ENCODE results near the gene MAGI3. TPM values are rescaled to one million over a fixed set of nuclear protein-coding genes. Genes with fewer than 3 reads are reported as not detected.
"Not testable (repeated sequence)": the region's sequence is repeated elsewhere in the genome, so short reads cannot be mapped to it uniquely, and the experiment has no call there.

Gene MAGI3
- polyA plus RNA-seq, 1 donor = 27.0 TPM

DNA sequence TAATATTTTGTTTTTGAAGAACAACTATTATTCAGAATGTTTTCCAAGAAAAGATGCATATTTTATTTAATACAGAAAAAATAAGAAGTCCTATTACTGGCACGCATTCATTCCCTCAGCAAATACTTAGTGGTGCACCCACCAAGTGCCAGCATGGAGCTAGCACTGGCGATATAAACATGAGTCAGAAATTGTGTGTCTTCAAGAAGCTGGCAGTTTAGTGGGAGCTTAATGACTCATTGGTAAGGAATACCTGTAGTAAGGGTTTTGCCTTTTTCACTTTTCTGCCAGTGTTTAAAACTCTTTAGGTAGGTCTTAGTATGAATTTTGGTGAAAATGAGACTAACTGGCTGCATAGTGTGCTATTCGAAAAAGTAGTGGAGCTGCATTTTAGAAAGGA is 6.3 kb downstream of the MAGI3 start:
- H3K4me1 ChIP-seq (ENCODE audit: control insufficient read depth, insufficient read depth, low read length) = no peaks in the 10 kb centered on the region
- WGBS (ENCODE audit: insufficient coverage, low lambda C conversion rate) = 100% methylated on average over 1 of the region's 3 CpGs
- H3K36me3 ChIP-seq (ENCODE audit: control insufficient read depth, insufficient read depth, low read length) = no peaks in the 10 kb centered on the region
- no peak overlapping the region for H3K4me3 ChIP-seq (ENCODE audit: low read length)
- H3K9me3 ChIP-seq (ENCODE audit: control insufficient read depth, low read depth, low read length) = no peaks in the 10 kb centered on the region
- DNase-seq = peak in 1 of 2 donors; percentile 45
- H3K27ac ChIP-seq (ENCODE audit: low read length) = peak overlapping the region; percentile 1
- H3K27me3 ChIP-seq (ENCODE audit: control insufficient read depth, insufficient read depth, low read length) = no peaks in the 10 kb centered on the region

DNA sequence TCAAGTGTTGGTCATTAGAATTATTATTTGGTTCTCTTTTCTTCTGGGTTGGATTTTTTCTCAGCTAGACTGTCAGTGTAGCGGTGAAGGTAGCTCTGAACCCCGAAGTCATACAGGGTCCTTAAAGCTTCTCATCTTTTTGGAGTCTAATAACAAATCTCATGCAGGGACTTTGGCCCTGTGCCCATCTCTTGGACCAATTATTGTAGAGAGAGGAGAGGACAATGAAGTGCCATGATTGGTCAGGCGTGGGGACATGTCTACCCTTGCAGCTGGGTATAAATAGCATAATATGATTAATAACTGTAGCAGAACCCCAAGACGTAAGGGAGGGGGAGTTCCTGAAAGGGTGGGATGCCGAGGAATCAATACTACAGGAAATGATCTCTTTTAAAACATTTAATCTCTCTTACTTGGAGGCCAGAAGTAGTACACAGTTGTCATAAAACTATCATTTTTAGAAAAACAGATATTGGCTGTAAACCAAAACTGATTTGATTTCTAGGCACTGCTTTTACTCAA is 8.8 kb downstream of the MAGI3 start:
- no CpG with 5 or more reads among the region's 5 CpGs for WGBS (ENCODE audit: insufficient coverage, low lambda C conversion rate)

DNA sequence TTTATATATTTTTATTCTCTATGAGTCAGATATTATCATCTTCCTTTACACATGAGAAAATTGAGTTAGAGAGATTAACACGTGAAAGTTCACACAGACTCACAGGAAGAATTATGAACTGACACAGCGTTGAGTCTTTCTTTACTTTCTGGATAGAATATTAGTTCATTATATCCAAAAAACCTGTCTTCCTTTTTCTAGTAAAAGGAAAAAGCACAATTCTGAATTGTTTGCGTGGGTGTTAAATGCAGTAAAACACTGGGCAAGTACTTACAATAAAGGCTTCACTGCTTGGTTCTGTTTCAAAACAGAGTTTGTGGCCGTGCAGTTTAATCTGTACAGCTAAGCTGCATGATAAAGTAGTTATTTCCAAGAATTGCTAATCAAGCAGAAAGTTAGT is 10.8 kb downstream of the MAGI3 start:
- no peak for DNase-seq
- Histone ChIP-seq H3K36me3 (ENCODE audit: control insufficient read depth, insufficient read depth, low read length) (peaks cover 3% of the 10 kb centered on the region), H3K9me3 (ENCODE audit: control insufficient read depth, low read depth, low read length) (no peaks in the 10 kb centered on the region), H3K4me1 (ENCODE audit: control insufficient read depth, insufficient read depth, low read length) (no peaks in the 10 kb centered on the region), H3K27ac (ENCODE audit: low read length) (no peak overlapping the region), H3K27me3 (ENCODE audit: control insufficient read depth, insufficient read depth, low read length) (no peaks in the 10 kb centered on the region), H3K4me3 (ENCODE audit: low read length) (no peak overlapping the region)
- WGBS (ENCODE audit: insufficient coverage, low lambda C conversion rate) = no CpG with 5 or more reads among the region's 4 CpGs

More for the DNA sequence above, 8.8 kb downstream of the MAGI3 start:
- H3K4me3 ChIP-seq (ENCODE audit: low read length) = no peak overlapping the region
- no peaks in the 10 kb centered on the region for H3K27me3 ChIP-seq (ENCODE audit: control insufficient read depth, insufficient read depth, low read length)
- no peak for DNase-seq
- H3K27ac ChIP-seq (ENCODE audit: low read length) = no peak overlapping the region
- no peaks in the 10 kb centered on the region for H3K4me1 ChIP-seq (ENCODE audit: control insufficient read depth, insufficient read depth, low read length)
- H3K36me3 ChIP-seq (ENCODE audit: control insufficient read depth, insufficient read depth, low read length) = peaks cover 3% of the 10 kb centered on the region
- no peaks in the 10 kb centered on the region for H3K9me3 ChIP-seq (ENCODE audit: control insufficient read depth, low read depth, low read length)

DNA sequence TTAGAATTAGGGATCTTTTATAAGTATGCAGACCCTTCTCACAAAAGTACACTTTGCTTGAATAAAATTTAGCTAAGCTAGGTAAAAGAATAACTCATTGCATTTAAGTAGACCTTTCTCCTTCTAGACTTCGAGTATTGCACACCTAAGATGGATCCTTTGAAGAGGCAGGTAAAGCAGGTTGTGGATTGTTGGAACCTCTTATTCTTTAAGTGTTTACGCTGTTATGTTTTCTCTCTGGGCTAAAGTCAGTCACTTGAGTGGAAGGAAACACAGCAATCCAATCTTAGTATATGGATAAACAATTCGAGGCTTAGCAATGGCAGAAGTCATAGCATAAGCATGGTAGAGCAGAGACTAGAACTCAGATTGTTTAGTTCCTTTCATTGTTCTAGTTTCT is 11.4 kb downstream of the MAGI3 start:
- Histone ChIP-seq H3K4me1 (ENCODE audit: control insufficient read depth, insufficient read depth, low read length) (no peaks in the 10 kb centered on the region), H3K4me3 (ENCODE audit: low read length) (no peak overlapping the region), H3K9me3 (ENCODE audit: control insufficient read depth, low read depth, low read length) (no peaks in the 10 kb centered on the region), H3K27ac (ENCODE audit: low read length) (no peak overlapping the region), H3K27me3 (ENCODE audit: control insufficient read depth, insufficient read depth, low read length) (no peaks in the 10 kb centered on the region), H3K36me3 (ENCODE audit: control insufficient read depth, insufficient read depth, low read length) (peaks cover 3% of the 10 kb centered on the region)
- no peak for DNase-seq
- 80% methylated on average over 2 of the region's 3 CpGs for WGBS (ENCODE audit: insufficient coverage, low lambda C conversion rate)

DNA sequence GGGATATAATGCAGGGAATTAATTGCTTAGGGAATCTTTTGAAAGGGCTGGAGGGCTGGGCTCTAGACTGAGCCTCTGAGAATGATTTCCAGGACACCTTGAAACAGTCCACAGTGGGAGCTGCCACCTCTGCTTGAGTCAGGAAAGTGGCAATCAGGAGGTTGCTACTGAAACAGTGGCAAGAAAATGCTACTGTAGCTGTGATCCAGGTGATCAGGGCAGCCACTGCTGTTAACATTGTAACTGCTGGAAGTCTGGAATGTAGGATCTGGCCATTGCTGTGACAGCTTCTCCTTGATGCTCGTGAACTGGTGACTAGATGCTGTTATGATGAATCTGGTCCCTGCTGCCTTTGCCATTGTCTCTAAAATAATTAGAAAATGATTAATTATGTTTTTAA is 12.8 kb downstream of the MAGI3 start:
- Histone ChIP-seq H3K36me3 (ENCODE audit: control insufficient read depth, insufficient read depth, low read length) (peaks cover 3% of the 10 kb centered on the region), H3K4me1 (ENCODE audit: control insufficient read depth, insufficient read depth, low read length) (no peaks in the 10 kb centered on the region), H3K4me3 (ENCODE audit: low read length) (no peak overlapping the region), H3K9me3 (ENCODE audit: control insufficient read depth, low read depth, low read length) (no peaks in the 10 kb centered on the region), H3K27ac (ENCODE audit: low read length) (no peak overlapping the region), H3K27me3 (ENCODE audit: control insufficient read depth, insufficient read depth, low read length) (no peaks in the 10 kb centered on the region)
- no peak for DNase-seq
- WGBS (ENCODE audit: insufficient coverage, low lambda C conversion rate) = no CpG with 5 or more reads among the region's 1 CpG

DNA sequence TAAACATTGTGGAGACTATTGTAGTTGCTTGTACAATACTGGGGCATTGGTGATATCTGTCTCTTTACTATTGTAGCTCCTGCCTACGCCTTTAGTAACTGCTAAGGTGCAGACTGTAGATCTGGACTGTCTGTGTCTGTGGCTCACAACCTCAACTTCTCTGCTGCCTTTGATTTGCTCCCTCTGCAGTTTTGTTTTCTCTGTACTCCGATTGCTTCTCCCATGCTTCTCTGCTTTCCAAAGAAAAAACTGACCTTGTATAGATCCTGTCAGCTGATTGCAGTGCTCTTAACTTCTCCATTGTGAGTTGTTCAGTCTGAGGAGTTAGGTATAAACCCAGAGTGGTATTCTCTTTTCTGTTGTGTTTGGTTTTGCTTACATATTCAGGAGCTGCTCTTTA is 15.3 kb downstream of the MAGI3 start:
- H3K9me3 ChIP-seq (ENCODE audit: control insufficient read depth, low read depth, low read length) = no peaks in the 10 kb centered on the region
- no CpG with 5 or more reads among the region's 2 CpGs for WGBS (ENCODE audit: insufficient coverage, low lambda C conversion rate)
- no peak overlapping the region for H3K4me3 ChIP-seq (ENCODE audit: low read length)
- DNase-seq = no peak
- peak overlapping the region; percentile 18 for H3K27ac ChIP-seq (ENCODE audit: low read length)
- no peaks in the 10 kb centered on the region for H3K27me3 ChIP-seq (ENCODE audit: control insufficient read depth, insufficient read depth, low read length)
- peaks cover 3% of the 10 kb centered on the region for H3K36me3 ChIP-seq (ENCODE audit: control insufficient read depth, insufficient read depth, low read length)
- no peaks in the 10 kb centered on the region for H3K4me1 ChIP-seq (ENCODE audit: control insufficient read depth, insufficient read depth, low read length)

DNA sequence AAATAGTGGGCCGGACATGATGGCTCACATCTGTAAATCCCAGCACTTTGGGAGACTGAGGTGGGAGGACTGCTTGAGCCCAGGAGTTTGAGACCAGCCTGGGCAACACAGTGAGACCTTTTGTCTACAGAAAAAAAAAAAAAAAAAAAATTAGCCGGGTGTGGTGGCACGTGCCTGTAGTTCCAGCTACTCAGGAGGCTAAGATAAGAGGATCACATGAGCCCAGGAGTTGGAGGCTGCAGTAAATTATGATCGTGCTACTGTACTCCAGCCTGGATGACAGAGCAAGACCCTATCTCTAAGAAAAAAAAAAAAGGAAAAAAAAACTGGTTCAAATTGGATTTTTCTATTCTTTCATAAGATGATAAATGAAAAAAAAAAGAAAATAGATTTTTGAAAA is 15.8 kb downstream of the MAGI3 start:
- 50% methylated on average over 1 of the region's 4 CpGs for WGBS (ENCODE audit: insufficient coverage, low lambda C conversion rate)
- H3K27me3 ChIP-seq (ENCODE audit: control insufficient read depth, insufficient read depth, low read length); DNase-seq; H3K36me3 ChIP-seq (ENCODE audit: control insufficient read depth, insufficient read depth, low read length); H3K4me1 ChIP-seq (ENCODE audit: control insufficient read depth, insufficient read depth, low read length); H3K4me3 ChIP-seq (ENCODE audit: low read length); H3K27ac ChIP-seq (ENCODE audit: low read length); H3K9me3 ChIP-seq (ENCODE audit: control insufficient read depth, low read depth, low read length): not testable (repeated sequence)

DNA sequence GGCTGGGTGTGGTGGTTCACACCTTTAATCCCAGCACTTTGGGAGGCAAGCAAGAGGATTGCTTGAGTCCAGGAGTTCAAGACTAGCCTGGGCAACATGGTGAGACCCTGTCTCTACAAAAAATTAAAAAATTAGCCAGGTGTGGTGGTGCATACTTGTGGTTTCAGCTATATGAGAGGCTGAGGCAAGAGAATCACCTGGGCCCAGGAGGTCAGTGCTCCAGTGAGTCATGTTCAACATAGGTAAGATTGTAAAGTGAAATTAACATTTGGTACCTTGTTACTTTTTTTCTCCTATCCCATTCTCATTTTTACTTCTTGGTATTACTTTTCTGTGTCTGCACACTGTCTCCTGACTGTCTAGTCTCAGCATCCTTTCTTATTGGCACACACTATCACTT is 19.0 kb downstream of the MAGI3 start:
- Histone ChIP-seq H3K4me1 (ENCODE audit: control insufficient read depth, insufficient read depth, low read length) (no peaks in the 10 kb centered on the region), H3K36me3 (ENCODE audit: control insufficient read depth, insufficient read depth, low read length) (no peaks in the 10 kb centered on the region), H3K4me3 (ENCODE audit: low read length) (no peak overlapping the region), H3K9me3 (ENCODE audit: control insufficient read depth, low read depth, low read length) (no peaks in the 10 kb centered on the region), H3K27ac (ENCODE audit: low read length) (no peak overlapping the region), H3K27me3 (ENCODE audit: control insufficient read depth, insufficient read depth, low read length) (no peaks in the 10 kb centered on the region)
- DNase-seq = no peak

DNA sequence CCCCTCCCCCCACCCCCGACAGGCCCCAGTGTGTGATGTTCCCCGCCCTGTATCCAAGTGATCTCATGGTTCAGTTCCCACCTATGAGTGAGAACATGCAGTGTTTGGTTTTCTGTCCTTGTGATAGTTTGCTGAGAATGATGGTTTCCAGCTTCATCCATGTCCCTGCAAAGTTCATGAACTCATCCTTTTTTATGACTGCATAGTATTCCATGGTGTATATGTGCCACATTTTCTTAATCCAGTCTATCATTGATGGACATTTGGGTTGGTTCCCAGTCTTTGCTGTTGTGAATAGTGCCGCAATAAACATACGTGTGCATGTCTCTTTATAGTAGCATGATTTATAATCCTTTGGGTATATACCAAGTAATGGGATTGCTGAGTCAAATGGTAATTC is 21.7 kb downstream of the MAGI3 start:
- not testable (repeated sequence) for H3K4me3 ChIP-seq (ENCODE audit: low read length); DNase-seq; H3K27me3 ChIP-seq (ENCODE audit: control insufficient read depth, insufficient read depth, low read length); H3K27ac ChIP-seq (ENCODE audit: low read length); H3K36me3 ChIP-seq (ENCODE audit: control insufficient read depth, insufficient read depth, low read length); H3K4me1 ChIP-seq (ENCODE audit: control insufficient read depth, insufficient read depth, low read length); H3K9me3 ChIP-seq (ENCODE audit: control insufficient read depth, low read depth, low read length)
- no CpG with 5 or more reads among the region's 4 CpGs for WGBS (ENCODE audit: insufficient coverage, low lambda C conversion rate)

DNA sequence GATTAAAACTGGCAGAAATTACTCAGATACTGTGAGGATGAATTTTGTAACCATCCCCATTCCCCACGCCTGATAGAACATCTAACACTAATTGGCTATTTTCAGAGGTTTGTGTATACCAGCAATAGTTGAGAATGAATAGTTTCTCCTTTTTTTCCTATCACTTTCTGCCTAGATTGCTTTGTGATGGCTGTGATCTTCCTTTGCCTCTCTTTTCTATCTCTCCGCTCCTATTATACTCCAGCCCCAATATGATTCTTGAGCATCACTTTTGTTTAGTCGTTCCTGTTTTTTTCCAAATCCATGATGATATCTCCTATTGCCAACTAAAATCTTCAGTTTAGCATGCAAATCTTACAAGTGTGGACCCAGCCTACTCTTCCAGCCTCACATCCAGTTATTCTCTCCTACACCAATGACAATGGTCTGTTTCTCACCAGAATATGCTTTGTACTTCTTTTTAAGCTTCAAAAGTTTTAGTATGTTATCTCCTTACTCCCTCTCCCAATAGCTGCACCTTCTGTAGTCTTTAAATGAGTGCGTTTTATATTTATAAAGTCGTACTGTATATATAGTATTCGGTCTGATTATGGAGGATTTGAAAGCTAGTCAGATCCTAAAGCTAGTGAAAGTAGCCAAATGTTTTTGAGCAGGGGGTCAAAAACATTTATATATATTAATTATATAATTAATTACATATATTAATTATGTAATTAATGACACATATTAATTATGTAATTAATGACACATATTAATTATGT is 25.2 kb downstream of the MAGI3 start:
- 87% methylated on average over 5 of the region's 6 CpGs for WGBS (ENCODE audit: insufficient coverage, low lambda C conversion rate)
- no peak for DNase-seq

DNA sequence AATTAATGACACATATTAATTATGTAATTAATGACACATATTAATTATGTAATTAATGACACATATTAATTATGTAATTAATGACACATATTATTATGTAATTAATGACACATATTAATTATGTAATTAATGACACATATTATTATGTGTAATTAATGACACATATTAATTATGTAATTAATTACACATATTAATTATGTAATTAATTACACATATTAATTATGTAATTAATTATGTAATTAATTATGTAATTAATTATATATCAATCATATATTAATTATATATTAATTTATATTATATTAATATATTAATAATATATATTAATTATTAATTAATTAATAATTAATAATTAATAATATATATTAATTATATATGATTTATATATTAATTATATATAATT is 25.8 kb downstream of the MAGI3 start:
- not testable (repeated sequence) for H3K27ac ChIP-seq (ENCODE audit: low read length); DNase-seq; H3K4me1 ChIP-seq (ENCODE audit: control insufficient read depth, insufficient read depth, low read length); H3K36me3 ChIP-seq (ENCODE audit: control insufficient read depth, insufficient read depth, low read length); H3K4me3 ChIP-seq (ENCODE audit: low read length); H3K27me3 ChIP-seq (ENCODE audit: control insufficient read depth, insufficient read depth, low read length); H3K9me3 ChIP-seq (ENCODE audit: control insufficient read depth, low read depth, low read length)

More for the DNA sequence above, 25.2 kb downstream of the MAGI3 start:
- peaks cover 3% of the 10 kb centered on the region for H3K9me3 ChIP-seq (ENCODE audit: control insufficient read depth, low read depth, low read length)
- no peaks in the 10 kb centered on the region for H3K36me3 ChIP-seq (ENCODE audit: control insufficient read depth, insufficient read depth, low read length)
- no peak overlapping the region for H3K4me3 ChIP-seq (ENCODE audit: low read length)
- H3K27me3 ChIP-seq (ENCODE audit: control insufficient read depth, insufficient read depth, low read length) = no peaks in the 10 kb centered on the region
- no peak overlapping the region for H3K27ac ChIP-seq (ENCODE audit: low read length)
- no peaks in the 10 kb centered on the region for H3K4me1 ChIP-seq (ENCODE audit: control insufficient read depth, insufficient read depth, low read length)
